ENCODE results near the gene ST7L.

DNA sequence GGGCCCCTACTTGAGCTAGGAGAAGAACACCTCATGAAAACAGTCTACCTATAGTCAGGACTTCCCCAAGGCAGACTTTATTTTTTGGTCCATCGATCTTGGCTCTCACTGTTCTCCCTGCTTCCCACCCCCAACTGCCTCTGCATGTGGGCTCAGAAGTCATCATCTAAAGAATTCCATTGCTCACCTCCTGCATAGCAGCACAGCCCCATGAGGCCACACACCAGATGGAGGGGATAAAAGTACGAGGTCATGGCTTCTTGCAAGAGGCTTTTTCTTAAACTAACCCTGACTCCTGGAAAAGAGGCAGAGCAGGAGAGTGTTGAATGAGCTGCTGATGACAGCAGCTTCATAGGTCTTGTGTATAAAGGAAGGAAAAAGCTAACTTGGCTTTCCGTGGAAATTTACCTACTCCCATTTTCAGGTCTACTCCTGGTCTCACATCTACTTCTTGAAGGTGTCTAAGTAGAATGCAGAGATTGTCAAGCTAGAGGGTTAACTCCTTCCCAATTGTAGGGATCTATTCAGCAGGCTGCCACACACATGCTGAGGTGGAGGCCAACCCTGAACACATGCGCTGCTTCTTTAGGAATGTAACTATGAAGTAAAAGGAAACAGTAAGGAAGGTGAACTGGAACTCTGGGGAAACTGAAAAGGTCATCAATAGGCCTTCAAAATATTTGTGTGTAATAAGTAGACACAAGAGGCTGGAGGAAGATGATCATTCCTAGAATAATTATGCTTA lies 91.5 kb downstream of the ST7L start:
- TF ChIP-seq CTCF (IDR thresholded peaks at IDR 0.05) (no peak), POLR2A (IDR thresholded peaks at IDR 0.05) (no peak), POLR2AphosphoS5 (IDR thresholded peaks at IDR 0.05; ENCODE audit: insufficient read depth in 1 of 2, low read depth in 1 of 2) (no peak)
